ENCODE results near the gene KAT7. TPM values are rescaled to one million over a fixed set of nuclear protein-coding genes. Genes with fewer than 3 reads are reported as not detected.

The KAT7 gene
- total RNA-seq, 1 experiment from 2014 or later, result 79.5 TPM

GRCh38 chr17:49742166-49742638, 46.3 kb upstream of the KAT7 start:
- ChIA-PET POLR2A (interaction anchor here (1.0 kb wide), 1 partner anchor 11 kb away, joined by 3 read pairs; no protein-coding TSS in a partner anchor), RAD21 (ENCODE audit: low non-redundant PET in 1 of 2, low total read pairs in 2 of 2, uncharacterized antibody in 2 of 2, unreplicated experiment in 2 of 2) (no interaction called here), CTCF (no interaction called here)
- no peak overlapping the region for H3K9ac ChIP-seq (ENCODE audit: low read length)
- no peaks in the 10 kb centered on the region for H3K9me3 ChIP-seq (ENCODE audit: control insufficient read depth in 1 of 2, insufficient read depth in 1 of 2, low read depth in 1 of 2, low read length in 2 of 2)
- no peak overlapping the region for H3K4me3 ChIP-seq (replicated peaks in 1 of 2; ENCODE audit: low read depth in 1 of 2, low read length in 2 of 2)
- no peaks in the 10 kb centered on the region for H3K79me2 ChIP-seq (ENCODE audit: insufficient read depth, low read length)
- H4K20me1 ChIP-seq (ENCODE audit: insufficient read depth), result no peaks in the 10 kb centered on the region
- TF ChIP-seq EZH2phosphoT487 (IDR thresholded peaks at IDR 0.05; ENCODE audit: borderline replicate concordance) (no peak), ZNF274 (IDR thresholded peaks at IDR 0.05; ENCODE audit: low read depth, low read length) (no peak), SP1 (IDR thresholded peaks at IDR 0.05; ENCODE audit: low read depth) (no peak), ZFX (IDR thresholded peaks at IDR 0.05) (no peak), CBX3 (IDR thresholded peaks at IDR 0.05; ENCODE audit: low read depth) (no peak), ELF1 (IDR thresholded peaks at IDR 0.05; ENCODE audit: borderline replicate concordance, low read depth) (no peak), CTCF (IDR thresholded peaks at IDR 0.05 in 2 of 3, conservative IDR thresholded peaks at IDR 0.05 in 1 of 3; ENCODE audit: borderline replicate concordance in 1 of 3, insufficient read depth in 1 of 3, low read depth in 2 of 3, low read length in 2 of 3) (no peak), FOSL1 (IDR thresholded peaks at IDR 0.05; ENCODE audit: low read depth) (no peak), RAD21 (IDR thresholded peaks at IDR 0.05; ENCODE audit: low read depth) (no peak), CEBPB (IDR thresholded peaks at IDR 0.05; ENCODE audit: low read depth) (no peak), YY1 (IDR thresholded peaks at IDR 0.05; ENCODE audit: extremely low read depth, insufficient replicate concordance, low read depth, low read length) (no peak), JUND (IDR thresholded peaks at IDR 0.05) (no peak), ZBTB33 (IDR thresholded peaks at IDR 0.05; ENCODE audit: extremely low read depth, insufficient replicate concordance, low read length) (no peak)
- TF ChIP-seq, protein P1, sequence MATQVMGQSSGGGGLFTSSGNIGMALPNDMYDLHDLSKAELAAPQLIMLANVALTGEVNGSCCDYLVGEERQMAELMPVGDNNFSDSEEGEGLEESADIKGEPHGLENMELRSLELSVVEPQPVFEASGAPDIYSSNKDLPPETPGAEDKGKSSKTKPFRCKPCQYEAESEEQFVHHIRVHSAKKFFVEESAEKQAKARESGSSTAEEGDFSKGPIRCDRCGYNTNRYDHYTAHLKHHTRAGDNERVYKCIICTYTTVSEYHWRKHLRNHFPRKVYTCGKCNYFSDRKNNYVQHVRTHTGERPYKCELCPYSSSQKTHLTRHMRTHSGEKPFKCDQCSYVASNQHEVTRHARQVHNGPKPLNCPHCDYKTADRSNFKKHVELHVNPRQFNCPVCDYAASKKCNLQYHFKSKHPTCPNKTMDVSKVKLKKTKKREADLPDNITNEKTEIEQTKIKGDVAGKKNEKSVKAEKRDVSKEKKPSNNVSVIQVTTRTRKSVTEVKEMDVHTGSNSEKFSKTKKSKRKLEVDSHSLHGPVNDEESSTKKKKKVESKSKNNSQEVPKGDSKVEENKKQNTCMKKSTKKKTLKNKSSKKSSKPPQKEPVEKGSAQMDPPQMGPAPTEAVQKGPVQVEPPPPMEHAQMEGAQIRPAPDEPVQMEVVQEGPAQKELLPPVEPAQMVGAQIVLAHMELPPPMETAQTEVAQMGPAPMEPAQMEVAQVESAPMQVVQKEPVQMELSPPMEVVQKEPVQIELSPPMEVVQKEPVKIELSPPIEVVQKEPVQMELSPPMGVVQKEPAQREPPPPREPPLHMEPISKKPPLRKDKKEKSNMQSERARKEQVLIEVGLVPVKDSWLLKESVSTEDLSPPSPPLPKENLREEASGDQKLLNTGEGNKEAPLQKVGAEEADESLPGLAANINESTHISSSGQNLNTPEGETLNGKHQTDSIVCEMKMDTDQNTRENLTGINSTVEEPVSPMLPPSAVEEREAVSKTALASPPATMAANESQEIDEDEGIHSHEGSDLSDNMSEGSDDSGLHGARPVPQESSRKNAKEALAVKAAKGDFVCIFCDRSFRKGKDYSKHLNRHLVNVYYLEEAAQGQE (IDR thresholded peaks at IDR 0.05; ENCODE audit: low read depth), result no peak
- H3K27ac ChIP-seq (ENCODE audit: low read depth, low read length), result no peak overlapping the region
- no peaks in the 10 kb centered on the region for H3K9me2 ChIP-seq (ENCODE audit: insufficient read depth)
- DNase-seq (ENCODE audit: low read depth, low spot score), result no peak
- no peaks in the 10 kb centered on the region for H3K36me3 ChIP-seq (ENCODE audit: control insufficient read depth in 1 of 2, insufficient read depth in 2 of 2, low read length in 2 of 2)
- H2AFZ ChIP-seq (ENCODE audit: low read depth, low read length, poor library complexity, severe bottlenecking), result no peak overlapping the region
- ATAC-seq, result no peak
- H3K27me3 ChIP-seq (ENCODE audit: insufficient read depth, low read length), result no peaks in the 10 kb centered on the region; the same call in 1 of the 2 replicates
- BruUV-seq (replicated peaks), result no TSS peak
- no peak overlapping the region for H3K4me2 ChIP-seq (ENCODE audit: low read length)
- no peaks in the 10 kb centered on the region for H3K4me1 ChIP-seq (ENCODE audit: control insufficient read depth in 1 of 2, insufficient read depth in 2 of 2, low read length in 2 of 2)
- intact Hi-C loops (cut with micrococcal nuclease), result no loop called here

All from HCT116 (cell line).